Osteoblast (primary cell): ENCODE data around the gene EFCAB3. TPM values are rescaled to one million over a fixed set of nuclear protein-coding genes. Genes with fewer than 3 reads are reported as not detected.
"Not testable (repeated sequence)": the region's sequence is repeated elsewhere in the genome, so short reads cannot be mapped to it uniquely, and the experiment has no call there.

ENCODE experiments used
- DNase-seq: peaks from one replicate; pipeline ENCODE4 v3.0.0; 2011; ENCODE audit warnings: low spot score, mixed read lengths; ENCODE audit not compliant: insufficient read length; ENCODE audit errors: missing footprints
- H2AFZ ChIP-seq: 2 replicates; pipeline ENCODE4 v1.6.0; 2011; ENCODE audit warnings: mild to moderate bottlenecking, low read length
- H3K27ac ChIP-seq: 2 replicates; pipeline ENCODE4 v1.5.1; 2011; ENCODE audit warnings: mild to moderate bottlenecking, low read depth, low read length, moderate library complexity
- H3K27me3 ChIP-seq: 2 replicates; pipeline ENCODE4 v1.6.0; 2012; ENCODE audit warnings: mild to moderate bottlenecking, control low read depth, inconsistent platforms, low read length, moderate library complexity; ENCODE audit not compliant: insufficient read depth
- H3K36me3 ChIP-seq: 2 replicates; pipeline ENCODE4 v1.5.1; 2011; ENCODE audit warnings: mild to moderate bottlenecking, low read length, control low read depth, moderate library complexity; ENCODE audit not compliant: insufficient read depth
- H3K4me1 ChIP-seq: 2 replicates; pipeline ENCODE4 v1.5.1; 2011; ENCODE audit warnings: mild to moderate bottlenecking, low read length, control low read depth, moderate library complexity; ENCODE audit not compliant: insufficient read depth
- H3K4me2 ChIP-seq: 2 replicates; pipeline ENCODE4 v1.6.0; 2011; ENCODE audit warnings: mild to moderate bottlenecking, low read length; ENCODE audit not compliant: insufficient read depth
- H3K4me3 ChIP-seq: fragments of 200-600 bp; sonication (generic); 3 replicates; pipeline ENCODE4 v1.5.1; 2012; ENCODE audit warnings: mild to moderate bottlenecking, low read length, inconsistent platforms; ENCODE audit not compliant: insufficient read depth
- H3K79me2 ChIP-seq: 2 replicates; pipeline ENCODE4 v1.6.0; 2012; ENCODE audit warnings: mild to moderate bottlenecking, low read length, control low read depth, inconsistent platforms; ENCODE audit not compliant: insufficient read depth
- H3K9me3 ChIP-seq: 2 replicates; pipeline ENCODE4 v1.5.1; 2011; ENCODE audit warnings: low read depth, low read length, control low read depth
- H4K20me1 ChIP-seq: 2 replicates; pipeline ENCODE4 v1.6.0; 2012; ENCODE audit warnings: mild to moderate bottlenecking, low read length, control low read depth; ENCODE audit not compliant: insufficient read depth
- small RNA-seq: library from RNA; depleted of rRNA; stranded (forward); fragments of <200 nt; gene quantifications from one replicate; pipeline ENCODE3, GENCODE V24; 2012
- total RNA-seq: library from RNA; depleted of rRNA; stranded (reverse); fragments of >200 nt; gene quantifications from 2 replicates; pipeline ENCODE4 v1.2.3, GENCODE V29; 2012
- TF ChIP-seq, protein P1 (sequence below): IDR thresholded peaks from 2 replicates; pipeline ENCODE4 v1.5.1; 2011; ENCODE audit warnings: mild to moderate bottlenecking, low read depth, low read length, moderate library complexity; ENCODE audit errors: extremely low read depth

The EFCAB3 gene
- total RNA-seq, 1 donor = not detected

DNA sequence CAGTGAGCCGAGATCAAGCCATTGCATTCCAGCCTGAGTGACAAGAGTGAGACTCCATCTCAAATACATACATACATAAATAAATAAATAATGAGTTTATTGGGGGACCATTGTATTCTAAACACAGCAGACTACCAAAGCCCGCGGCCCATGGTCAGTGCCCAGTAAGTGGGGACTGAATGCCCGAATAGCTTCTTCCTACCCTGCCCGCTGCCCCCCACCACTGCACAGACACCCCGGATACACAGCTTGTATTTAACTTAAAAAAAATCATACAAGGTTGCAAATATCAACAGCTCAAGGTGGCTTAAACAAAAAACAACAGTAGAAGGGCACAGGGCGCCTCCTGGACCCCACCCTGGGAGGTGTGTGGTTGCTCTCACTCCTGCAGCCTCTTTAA lies 75.7 kb downstream of the EFCAB3 start:
- H2AFZ ChIP-seq = no peak overlapping the region
- no peaks in the 10 kb centered on the region for H3K79me2 ChIP-seq
- H3K4me1 ChIP-seq = no peaks in the 10 kb centered on the region
- TF ChIP-seq, protein P1, sequence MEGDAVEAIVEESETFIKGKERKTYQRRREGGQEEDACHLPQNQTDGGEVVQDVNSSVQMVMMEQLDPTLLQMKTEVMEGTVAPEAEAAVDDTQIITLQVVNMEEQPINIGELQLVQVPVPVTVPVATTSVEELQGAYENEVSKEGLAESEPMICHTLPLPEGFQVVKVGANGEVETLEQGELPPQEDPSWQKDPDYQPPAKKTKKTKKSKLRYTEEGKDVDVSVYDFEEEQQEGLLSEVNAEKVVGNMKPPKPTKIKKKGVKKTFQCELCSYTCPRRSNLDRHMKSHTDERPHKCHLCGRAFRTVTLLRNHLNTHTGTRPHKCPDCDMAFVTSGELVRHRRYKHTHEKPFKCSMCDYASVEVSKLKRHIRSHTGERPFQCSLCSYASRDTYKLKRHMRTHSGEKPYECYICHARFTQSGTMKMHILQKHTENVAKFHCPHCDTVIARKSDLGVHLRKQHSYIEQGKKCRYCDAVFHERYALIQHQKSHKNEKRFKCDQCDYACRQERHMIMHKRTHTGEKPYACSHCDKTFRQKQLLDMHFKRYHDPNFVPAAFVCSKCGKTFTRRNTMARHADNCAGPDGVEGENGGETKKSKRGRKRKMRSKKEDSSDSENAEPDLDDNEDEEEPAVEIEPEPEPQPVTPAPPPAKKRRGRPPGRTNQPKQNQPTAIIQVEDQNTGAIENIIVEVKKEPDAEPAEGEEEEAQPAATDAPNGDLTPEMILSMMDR = no peak
- no peak overlapping the region for H3K4me2 ChIP-seq
- no peaks in the 10 kb centered on the region for H3K36me3 ChIP-seq
- H3K4me3 ChIP-seq = no peak overlapping the region
- no peak overlapping the region for H3K27ac ChIP-seq
- no peaks in the 10 kb centered on the region for H3K9me3 ChIP-seq
- H3K27me3 ChIP-seq = no peaks in the 10 kb centered on the region
- no peak for DNase-seq
- H4K20me1 ChIP-seq = no peaks in the 10 kb centered on the region

DNA sequence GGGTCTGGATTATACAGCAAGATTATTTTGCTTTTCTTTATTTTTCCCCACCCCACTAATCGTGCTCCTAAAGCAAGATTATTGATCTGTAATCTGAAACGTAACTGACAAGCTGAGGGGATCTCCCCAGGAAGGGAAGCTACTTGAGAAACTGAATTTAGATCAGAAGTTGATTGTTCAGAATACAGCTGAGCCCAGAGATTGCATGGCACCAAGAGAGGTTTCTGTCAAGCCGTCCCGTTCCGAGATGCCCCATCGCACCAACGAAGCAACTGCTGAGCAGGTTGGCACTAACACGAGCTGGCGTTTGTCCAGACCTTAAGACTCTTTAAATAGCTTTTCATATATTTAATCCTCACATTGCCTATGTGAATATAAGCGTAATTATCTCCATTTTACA lies 78.1 kb downstream of the EFCAB3 start:
- H3K4me1 ChIP-seq, H3K36me3 ChIP-seq, H3K27ac ChIP-seq, H3K4me2 ChIP-seq, H3K27me3 ChIP-seq, H2AFZ ChIP-seq, H4K20me1 ChIP-seq, H3K79me2 ChIP-seq, H3K9me3 ChIP-seq, DNase-seq, H3K4me3 ChIP-seq: not testable (repeated sequence)

DNA sequence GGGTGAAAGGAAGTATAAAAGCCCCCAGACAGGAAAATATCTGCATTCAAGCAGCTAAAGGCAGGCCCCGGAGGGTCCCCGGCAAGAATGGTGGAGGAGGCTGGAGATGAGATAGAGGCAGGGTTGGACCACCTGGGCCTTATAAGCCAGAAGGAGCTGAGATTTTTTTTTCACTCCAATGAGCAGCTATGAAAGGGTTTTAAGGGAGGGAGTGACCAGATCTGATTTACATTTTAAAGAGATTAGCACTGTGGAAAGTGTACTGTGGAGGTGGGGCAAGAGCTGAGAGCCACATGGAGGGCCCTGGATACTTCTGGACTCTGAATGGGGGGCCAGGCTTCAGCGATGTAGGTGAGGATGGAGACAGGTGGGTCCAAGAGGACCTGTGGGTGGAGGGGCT lies 84.1 kb downstream of the EFCAB3 start:
- H3K36me3 ChIP-seq, H3K4me3 ChIP-seq: not testable (repeated sequence)

DNA sequence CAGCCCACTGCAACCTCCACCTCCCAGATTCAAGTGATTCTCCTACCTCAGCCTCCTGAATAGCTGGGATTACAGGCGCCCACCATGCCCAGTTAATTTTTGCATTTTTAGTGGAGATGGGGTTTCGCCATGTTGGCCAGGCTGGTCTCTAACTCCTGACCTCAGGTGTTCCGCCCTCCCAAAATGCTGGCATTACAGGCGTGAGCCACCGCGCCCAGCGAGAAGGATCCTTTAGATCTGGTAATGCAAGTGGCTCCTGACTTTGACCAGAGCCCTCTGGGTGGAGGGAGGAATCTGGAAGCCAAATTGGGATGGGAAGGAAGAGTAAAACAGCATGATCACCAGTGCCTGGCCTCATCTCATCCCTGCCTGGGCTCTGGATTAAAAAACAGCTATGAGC lies 84.9 kb downstream of the EFCAB3 start:
- not testable (repeated sequence) for H3K4me3 ChIP-seq, H4K20me1 ChIP-seq, H3K27ac ChIP-seq, H3K4me2 ChIP-seq, H3K79me2 ChIP-seq, H2AFZ ChIP-seq, H3K4me1 ChIP-seq, H3K36me3 ChIP-seq, H3K9me3 ChIP-seq, H3K27me3 ChIP-seq, DNase-seq

More for the DNA sequence above, 84.1 kb downstream of the EFCAB3 start:
- not testable (repeated sequence) for H2AFZ ChIP-seq, H3K27ac ChIP-seq, DNase-seq, H3K4me1 ChIP-seq, H3K9me3 ChIP-seq, H4K20me1 ChIP-seq, H3K4me2 ChIP-seq, H3K79me2 ChIP-seq, H3K27me3 ChIP-seq

Small RNA genes within 50 kb of the gene (small RNA-seq; reads per million reads assigned to genes)
- not detected for gene RNU7-52P

Other genes with a start within 250 kb of the EFCAB3 start
- 20.9 and 24.6 TPM in 2 replicates for gene METTL2A, start 43.3 kb downstream of the EFCAB3 start, total RNA-seq
- gene TLK2, start 98.3 kb downstream of the EFCAB3 start, total RNA-seq = 51.3 and 52.8 TPM in 2 replicates
- 443 and 552 TPM in 2 replicates for gene MRC2, start 247.1 kb downstream of the EFCAB3 start, total RNA-seq